Measurements from ENCODE around the gene SYCP2L. TPM values are rescaled to one million over a fixed set of nuclear protein-coding genes. Genes with fewer than 3 reads are reported as not detected.

Gene SYCP2L
- total and polyA plus RNA-seq, 2 of the 4 experiments (the other 2 are of a cell fraction) = 0.05 TPM; not detected in 1

DNA sequence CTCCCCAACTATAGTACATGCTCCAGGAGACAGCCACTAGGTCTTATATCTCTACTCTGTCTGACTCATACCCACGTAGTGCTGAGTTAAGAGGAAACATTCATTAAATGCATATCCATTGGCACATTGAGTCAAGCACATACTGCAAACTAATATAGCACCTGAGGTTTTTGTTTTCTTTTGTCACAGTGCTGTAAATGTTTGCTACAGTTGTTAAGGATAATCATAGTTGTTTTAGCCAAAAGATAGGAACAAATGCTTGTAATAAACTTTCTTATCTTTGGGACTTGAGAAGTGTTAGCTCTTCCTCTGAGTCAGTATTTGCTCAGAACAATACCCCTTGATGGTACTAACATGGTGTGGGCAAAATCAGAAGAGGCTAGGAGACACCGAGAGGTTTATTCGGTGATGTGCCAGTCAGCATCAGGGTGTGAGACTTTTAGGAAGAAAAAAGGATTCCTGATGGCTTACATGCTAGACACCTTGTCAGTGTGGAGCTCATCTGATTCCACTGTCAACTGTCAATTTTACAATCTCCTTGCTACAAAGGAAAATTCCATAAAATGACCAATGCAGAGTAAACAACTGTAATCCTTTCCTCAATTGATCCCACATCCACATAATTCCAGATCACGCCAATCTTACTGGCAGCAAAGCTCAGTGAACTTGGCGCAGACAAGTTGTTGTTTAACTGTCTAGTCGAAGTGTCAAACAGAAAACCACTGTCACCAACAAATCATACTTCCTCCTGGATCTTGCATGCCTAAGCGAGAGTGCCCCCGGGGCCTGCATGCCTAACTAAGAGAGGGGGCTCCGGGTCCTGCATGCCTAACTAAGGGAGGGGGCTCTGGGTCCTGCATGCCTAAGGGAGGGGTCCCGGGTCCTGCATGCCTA, 121.1 kb downstream of the SYCP2L start:
- Histone ChIP-seq H3K79me1 (ENCODE audit: low read depth in 1 of 2, low read length in 2 of 2) (no peaks in the 10 kb centered on the region), H3K9ac (ENCODE audit: low read depth, low read length) (no peak overlapping the region), H4K8ac (ENCODE audit: low read depth in 2 of 2, low read length in 2 of 2) (peak overlapping the region in 1 of 2 experiments; percentile 23; a peak in 1 of 4 replicates), H3K27ac (ENCODE audit: insufficient read depth, low read length) (peak overlapping the region; percentile 89; the same call in 1 of the 2 replicates), H3K9me1 (ENCODE audit: insufficient read depth, low read length) (peaks cover 13% of the 10 kb centered on the region), H3K4me1 (ENCODE audit: control insufficient read depth, insufficient read depth, low read length) (peaks cover 24% of the 10 kb centered on the region), H3K56ac (ENCODE audit: extremely low read depth, insufficient read depth, low read length) (no peak overlapping the region), H2AFZ (replicated peaks; ENCODE audit: low read length, poor library complexity) (no peak overlapping the region), H2BK20ac (ENCODE audit: low read depth, low read length) (peak overlapping the region; percentile 37; the same call in 1 of the 2 replicates), H4K91ac (ENCODE audit: insufficient read depth, low read depth, low read length) (peak overlapping the region; percentile 15; the same call in 1 of the 2 replicates), H3K27me3 (ENCODE audit: control insufficient read depth, insufficient read depth, low read length) (no peaks in the 10 kb centered on the region), H3K4me3 (ENCODE audit: insufficient read depth, low read depth, low read length) (no peak overlapping the region), H2BK120ac (ENCODE audit: low read depth, low read length) (peak overlapping the region; percentile 45), H4K5ac (ENCODE audit: low read depth, low read length) (peak overlapping the region; percentile 48), H2BK15ac (ENCODE audit: low read depth, low read length) (0 out of 3 replicates have a peak overlapping the region, but pooled peaks have one; percentile 8), H3K18ac (ENCODE audit: low read depth, low read length) (peak overlapping the region; percentile 56), H2BK5ac (ENCODE audit: low read depth, low read length, poor library complexity, severe bottlenecking) (peak overlapping the region; percentile 6), H3K4me2 (ENCODE audit: low read depth, low read length) (no peak overlapping the region; the same call in 1 of the 2 replicates), H3K14ac (replicated peaks; ENCODE audit: low read depth, low read length) (0 out of 2 replicates have a peak overlapping the region, but pooled peaks have one; percentile 17), H2AK5ac (ENCODE audit: low read depth, low read length) (peak overlapping the region; percentile 37; the same call in 1 of the 2 replicates), H3K23ac (ENCODE audit: low read depth, low read length) (peak overlapping the region; percentile 9; the same call in 1 of the 2 replicates), H3K36me3 (ENCODE audit: control insufficient read depth, insufficient read depth, low read length) (no peaks in the 10 kb centered on the region), H4K20me1 (ENCODE audit: insufficient read depth, low read length) (no peaks in the 10 kb centered on the region), H2AK9ac (replicated peaks; ENCODE audit: low read depth, low read length, poor library complexity) (no peak overlapping the region), H3K4ac (ENCODE audit: low read depth, low read length) (peak overlapping the region; percentile 36), H3K9me3 (ENCODE audit: control insufficient read depth, insufficient read depth, low read length) (no peaks in the 10 kb centered on the region)
- ATAC-seq (ENCODE audit: low read depth) (peak; percentile 33; the same call in 1 of the 2 replicates), DNase-seq (peak; percentile 80)
- CTCF ChIA-PET = interaction anchor here (0.5 to 1.4 kb wide), 5 partner anchors 16 to 588 kb away, joined by 3 read pairs; no protein-coding TSS in a partner anchor
- dilution Hi-C loops (cut with HindIII; ENCODE audit: low sequenced_read_pairs, unreplicated experiment) (no loop called here), in situ Hi-C loops (cut with MboI; ENCODE audit: low sequenced_read_pairs) (no loop called here), intact Hi-C loops (cut with micrococcal nuclease) (loop anchor here (1.0 to 5.0 kb wide), 2 partner anchors 34 to 496 kb away; partner anchors contain the start of gene ELOVL2)
- POLR2A ChIA-PET (ENCODE audit: unreplicated experiment) = no interaction called here
- TF ChIP-seq RAD21 (IDR thresholded peaks at IDR 0.05; ENCODE audit: low read length) = no peak
- TF ChIP-seq MAFK (IDR thresholded peaks at IDR 0.05; ENCODE audit: low read depth, low read length) = peak; percentile 23; the same call in 1 of the 2 replicates
- TF ChIP-seq FOS (IDR thresholded peaks at IDR 0.05; ENCODE audit: low read depth, low read length) = 0 out of 2 replicates have a peak, but pooled peaks have one; percentile 18
- WGBS, 2 experiments (ENCODE audit: extremely low coverage in 2 of 2, insufficient read length in 1 of 2) = 100% methylated on average over 2 of the region's 10 CpGs; no CpG with 5 or more reads in 1 of the 2 experiments
- no TSS peak for BruUV-seq (replicated peaks)

Data from IMR-90 (cell line).